Right lobe of liver (tissue), 4 donors: ENCODE results near the gene BTG2.
"Not testable (repeated sequence)": the region's sequence is repeated elsewhere in the genome, so short reads cannot be mapped to it uniquely, and the experiment has no call there.

Experiments used
- POLR2A ChIP-seq: fragments of 450-650 bp; IDR thresholded peaks from one replicate; pipeline ENCODE4 v1.6.1; 2017; ENCODE audit warnings: antibody characterized with exemption, mild to moderate bottlenecking
- TF ChIP-seq, protein P1 (sequence below), 4 donors: fragments of 200-600 bp in 3 of 4; fragments of 450-650 bp in 1 of 4; IDR thresholded peaks; one replicate each; pipeline versions ENCODE4 v1.5.1 to v1.8.0; 2016 to 2022; ENCODE audit warnings: antibody characterized with exemption in 4 of 4, mild to moderate bottlenecking in 2 of 4
- donor health status: DM: no; HTN: no; CAD: no.
- donor health status: DM: no; HTN: no; CAD: no.
- donor health status: DM: no; HTN: yes; CAD: no.

DNA sequence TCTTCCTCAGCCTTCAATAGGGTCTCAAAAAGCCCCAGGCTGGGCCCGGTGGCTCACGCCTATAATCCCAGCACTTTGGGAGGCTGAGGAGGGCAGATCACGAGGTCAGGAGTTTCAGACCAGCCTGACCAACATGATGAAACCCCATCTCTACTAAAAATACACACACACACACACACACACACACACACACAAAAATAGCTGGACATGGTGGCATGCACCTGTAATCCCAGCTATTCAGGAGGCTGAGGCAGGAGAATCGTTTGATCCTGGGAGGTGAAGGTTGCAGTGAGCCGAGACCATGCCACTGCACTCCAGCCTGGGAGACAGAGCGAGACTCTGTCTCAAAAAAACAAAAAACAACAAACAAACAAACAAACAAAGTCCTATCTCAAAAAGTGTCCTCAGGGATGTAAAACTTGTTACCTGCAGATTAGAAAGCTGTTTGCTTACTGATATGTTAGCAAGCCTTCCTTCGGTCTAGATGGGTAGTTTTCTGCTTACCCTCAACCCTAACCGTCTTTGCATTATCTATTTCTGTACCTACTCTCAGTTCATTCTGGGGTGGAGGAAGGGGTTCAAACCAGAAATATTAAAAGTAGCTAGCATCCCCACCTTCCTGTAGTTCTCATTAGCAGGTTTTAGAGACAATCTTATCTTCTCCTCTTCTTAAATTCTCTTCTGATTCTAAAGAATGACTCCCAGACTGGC, 5.4 kb upstream of the BTG2 start:
- TF ChIP-seq, protein P1, sequence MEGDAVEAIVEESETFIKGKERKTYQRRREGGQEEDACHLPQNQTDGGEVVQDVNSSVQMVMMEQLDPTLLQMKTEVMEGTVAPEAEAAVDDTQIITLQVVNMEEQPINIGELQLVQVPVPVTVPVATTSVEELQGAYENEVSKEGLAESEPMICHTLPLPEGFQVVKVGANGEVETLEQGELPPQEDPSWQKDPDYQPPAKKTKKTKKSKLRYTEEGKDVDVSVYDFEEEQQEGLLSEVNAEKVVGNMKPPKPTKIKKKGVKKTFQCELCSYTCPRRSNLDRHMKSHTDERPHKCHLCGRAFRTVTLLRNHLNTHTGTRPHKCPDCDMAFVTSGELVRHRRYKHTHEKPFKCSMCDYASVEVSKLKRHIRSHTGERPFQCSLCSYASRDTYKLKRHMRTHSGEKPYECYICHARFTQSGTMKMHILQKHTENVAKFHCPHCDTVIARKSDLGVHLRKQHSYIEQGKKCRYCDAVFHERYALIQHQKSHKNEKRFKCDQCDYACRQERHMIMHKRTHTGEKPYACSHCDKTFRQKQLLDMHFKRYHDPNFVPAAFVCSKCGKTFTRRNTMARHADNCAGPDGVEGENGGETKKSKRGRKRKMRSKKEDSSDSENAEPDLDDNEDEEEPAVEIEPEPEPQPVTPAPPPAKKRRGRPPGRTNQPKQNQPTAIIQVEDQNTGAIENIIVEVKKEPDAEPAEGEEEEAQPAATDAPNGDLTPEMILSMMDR (IDR thresholded peaks at IDR 0.05) = not testable (repeated sequence)
- TF ChIP-seq POLR2A = not testable (repeated sequence)
